GM06990 (cell line): ENCODE data around the gene ZNF438.

Source experiments
- DNase-seq: peaks from one replicate; pipeline ENCODE4 v3.0.0-alpha.2; 2011; ENCODE audit not compliant: insufficient read length; ENCODE audit errors: extremely low read depth
- H3K27me3 ChIP-seq: replicated peaks from 2 replicates; pipeline ENCODE4 v1.6.0; 2011; ENCODE audit warnings: low read length; ENCODE audit not compliant: control insufficient read depth, insufficient read depth
- H3K36me3 ChIP-seq: 2 replicates; pipeline ENCODE4 v1.5.1; 2011; ENCODE audit warnings: low read length; ENCODE audit not compliant: control insufficient read depth, insufficient read depth
- H3K4me3 ChIP-seq: replicated peaks from 2 replicates; pipeline ENCODE4 v1.5.1; 2011; ENCODE audit warnings: low read depth, mild to moderate bottlenecking, control low read depth, low read length
- CTCF ChIP-seq: IDR thresholded peaks from 2 replicates; pipeline ENCODE4 v1.5.1; 2011; ENCODE audit warnings: low read length, control low read depth, mild to moderate bottlenecking, inconsistent platforms; ENCODE audit not compliant: insufficient read depth, poor library complexity, severe bottlenecking

ZNF438 gene

GRCh38 chr10:30868611-30869010 lies 163.1 kb downstream of the ZNF438 start:
- no peaks in the 10 kb centered on the region for H3K36me3 ChIP-seq
- no peak for TF ChIP-seq CTCF
- H3K4me3 ChIP-seq, result no peak overlapping the region
- no peaks in the 10 kb centered on the region for H3K27me3 ChIP-seq
- DNase-seq, result no peak

DNA sequence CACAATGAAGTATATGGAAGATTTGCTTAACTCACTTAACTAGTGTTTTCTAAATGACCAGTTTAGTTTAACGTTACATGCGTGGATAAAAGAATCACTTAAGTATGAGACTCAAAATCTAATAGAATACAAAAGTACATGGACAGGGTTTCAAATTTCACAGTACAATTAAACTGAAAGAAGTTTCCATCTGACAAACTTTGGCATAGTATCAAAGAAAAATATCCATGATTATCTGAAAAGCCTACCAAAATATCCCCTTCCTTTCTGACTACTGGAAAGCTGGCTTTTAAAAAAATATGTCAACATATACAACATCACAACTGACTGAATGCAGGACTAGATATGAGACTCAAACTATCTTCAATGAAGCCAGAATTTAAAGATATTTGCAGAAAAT lies 164.8 kb downstream of the ZNF438 start:
- H3K27me3 ChIP-seq, result no peaks in the 10 kb centered on the region
- TF ChIP-seq CTCF, result no peak
- DNase-seq, result no peak
- no peak overlapping the region for H3K4me3 ChIP-seq
- H3K36me3 ChIP-seq, result no peaks in the 10 kb centered on the region

- Histone ChIP-seq H3K36me3 (no peaks in the 10 kb centered on the region), H3K27me3 (no peaks in the 10 kb centered on the region), H3K4me3 (no peak overlapping the region)
- TF ChIP-seq CTCF, result no peak
- DNase-seq, result no peak
Measured at GRCh38 chr10:30865141-30865926, 166.3 kb downstream of the ZNF438 start.

GRCh38 chr10:30863516-30864210 lies 168.0 kb downstream of the ZNF438 start:
- TF ChIP-seq CTCF, result no peak
- DNase-seq, result no peak
- Histone ChIP-seq H3K36me3 (no peaks in the 10 kb centered on the region), H3K27me3 (no peaks in the 10 kb centered on the region), H3K4me3 (no peak overlapping the region)

- no peak for DNase-seq
- no peak overlapping the region for H3K4me3 ChIP-seq
- TF ChIP-seq CTCF, result no peak
Measured at GRCh38 chr10:30862486-30862885, 169.2 kb downstream of the ZNF438 start.

More at GRCh38 chr10:30862486-30862885, 169.2 kb downstream of the ZNF438 start:
- H3K27me3 ChIP-seq, result no peaks in the 10 kb centered on the region
- no peaks in the 10 kb centered on the region for H3K36me3 ChIP-seq
